Caco-2 (cell line): ENCODE results near the gene CNFN. TPM values are rescaled to one million over a fixed set of nuclear protein-coding genes. Genes with fewer than 3 reads are reported as not detected.

Experiments used
- BruUV-seq: library from RNA; stranded (reverse); fragments of 400-500 nt; replicated peaks from 2 replicates; lab custom pipeline; 2021; lab: Mats Ljungman, UMichigan
- CTCF ChIA-PET: fragments of 300-600 bp; sonication (Branson Sonifier 250); formaldehyde crosslinking; loops from one replicate; lab custom pipeline; 2022; ENCODE audit warnings: antibody characterized with exemption; lab: Charles Lee
- POLR2A ChIA-PET: fragments of 300-600 bp; sonication (Branson Sonifier 250); formaldehyde crosslinking; loops from one replicate; lab custom pipeline; 2022; ENCODE audit warnings: antibody characterized with exemption; lab: Charles Lee
- DNase-seq, 2 experiments: peaks; one replicate each; pipeline versions ENCODE4 v3.0.0 to v3.0.0-alpha.2; 2020 to 2022
- H3K27me3 ChIP-seq: replicated peaks from 2 replicates; pipeline ENCODE4 v1.6.0; 2011; ENCODE audit warnings: low read length; ENCODE audit not compliant: control insufficient read depth, insufficient read depth
- H3K36me3 ChIP-seq: 2 replicates; pipeline ENCODE4 v1.5.1; 2011; ENCODE audit warnings: low read length; ENCODE audit not compliant: control insufficient read depth, insufficient read depth
- H3K4me1 ChIP-seq: fragments of 250-450 bp; sonication (Bioruptor Pico); 2 replicates; pipeline ENCODE4 v1.5.1; 2020; ENCODE audit warnings: mild to moderate bottlenecking
- H3K4me3 ChIP-seq: 2 replicates; pipeline ENCODE4 v1.5.1; 2011; ENCODE audit warnings: low read depth, mild to moderate bottlenecking, control low read depth, low read length
- H3K9me3 ChIP-seq: fragments of 250-450 bp; sonication (Bioruptor Pico); 2 replicates; pipeline ENCODE4 v1.5.1; 2020; ENCODE audit warnings: mild to moderate bottlenecking, moderate library complexity
- H3K27ac Mint-ChIP-seq: one replicate; pipeline ENCODE4 v1.8.0; 2022; ENCODE audit warnings: mixed read lengths; ENCODE audit not compliant: unreplicated experiment
- H3K27me3 Mint-ChIP-seq: one replicate; pipeline ENCODE4 v1.8.0; 2022; ENCODE audit warnings: mixed read lengths; ENCODE audit not compliant: insufficient read depth, unreplicated experiment
- H3K36me3 Mint-ChIP-seq: one replicate; pipeline ENCODE4 v1.8.0; 2022; ENCODE audit warnings: mild to moderate bottlenecking, mixed read lengths; ENCODE audit not compliant: insufficient read depth, unreplicated experiment
- H3K4me1 Mint-ChIP-seq: one replicate; pipeline ENCODE4 v1.8.0; 2022; ENCODE audit warnings: low read depth, mixed read lengths; ENCODE audit not compliant: unreplicated experiment
- H3K4me3 Mint-ChIP-seq: one replicate; pipeline ENCODE4 v1.8.0; 2022; ENCODE audit warnings: mild to moderate bottlenecking, moderate library complexity, mixed read lengths; ENCODE audit not compliant: unreplicated experiment
- H3K9me3 Mint-ChIP-seq: one replicate; pipeline ENCODE4 v1.8.0; 2022; ENCODE audit warnings: mixed read lengths; ENCODE audit not compliant: unreplicated experiment
- intact Hi-C: fragments of 100-400 bp; cut with micrococcal nuclease; formaldehyde crosslinking; loops from one replicate; pipeline ENCODE4 v1.10.0; 2022; ENCODE audit not compliant: unreplicated experiment
- total RNA-seq: library from RNA; stranded (reverse); gene quantifications from 2 replicates; pipeline ENCODE4 v1.2.3, GENCODE V29; 2022
- TF ChIP-seq, protein P1 (sequence below), 2 experiments: fragments of 200-600 bp in 1 of 2; IDR thresholded peaks; 1 replicate in 1 of 2; 2 replicates in 1 of 2; pipeline versions ENCODE4 v1.5.1 to v1.8.0; 2011 to 2022; ENCODE audit warnings: antibody characterized with exemption in 1 of 2, control low read depth in 1 of 2, inconsistent platforms in 1 of 2, low read depth in 1 of 2, low read length in 1 of 2, mild to moderate bottlenecking in 1 of 2, moderate library complexity in 1 of 2; ENCODE audit not compliant: insufficient read depth in 1 of 2, severe bottlenecking in 1 of 2, unreplicated experiment in 1 of 2

Gene CNFN
- total RNA-seq, 1 experiment from 2014 or later = 4.1 TPM

- ChIA-PET CTCF (interaction anchor here (0.5 to 1.3 kb wide), 2 partner anchors 11 to 30 kb away, joined by 3 to 6 read pairs; no protein-coding TSS in a partner anchor), POLR2A (interaction anchor here (1.1 kb wide), 1 partner anchor 16 kb away, joined by 4 read pairs; no protein-coding TSS in a partner anchor)
- H3K36me3 ChIP-seq = no peaks in the 10 kb centered on the region
- no peaks in the 10 kb centered on the region for H3K27me3 ChIP-seq
- Mint-ChIP-seq H3K27me3 (no peaks in the 10 kb centered on the region), H3K27ac (no peak overlapping the region), H3K9me3 (no peaks in the 10 kb centered on the region), H3K4me3 (no peak overlapping the region), H3K4me1 (peaks cover 5% of the 10 kb centered on the region), H3K36me3 (peaks cover 6% of the 10 kb centered on the region)
- DNase-seq = peak in 1 of 2 experiments; percentile 45
- no peak overlapping the region for H3K4me3 ChIP-seq
- no TSS peak for BruUV-seq
- intact Hi-C loops = no loop called here
- no peaks in the 10 kb centered on the region for H3K9me3 ChIP-seq
- TF ChIP-seq, protein P1, sequence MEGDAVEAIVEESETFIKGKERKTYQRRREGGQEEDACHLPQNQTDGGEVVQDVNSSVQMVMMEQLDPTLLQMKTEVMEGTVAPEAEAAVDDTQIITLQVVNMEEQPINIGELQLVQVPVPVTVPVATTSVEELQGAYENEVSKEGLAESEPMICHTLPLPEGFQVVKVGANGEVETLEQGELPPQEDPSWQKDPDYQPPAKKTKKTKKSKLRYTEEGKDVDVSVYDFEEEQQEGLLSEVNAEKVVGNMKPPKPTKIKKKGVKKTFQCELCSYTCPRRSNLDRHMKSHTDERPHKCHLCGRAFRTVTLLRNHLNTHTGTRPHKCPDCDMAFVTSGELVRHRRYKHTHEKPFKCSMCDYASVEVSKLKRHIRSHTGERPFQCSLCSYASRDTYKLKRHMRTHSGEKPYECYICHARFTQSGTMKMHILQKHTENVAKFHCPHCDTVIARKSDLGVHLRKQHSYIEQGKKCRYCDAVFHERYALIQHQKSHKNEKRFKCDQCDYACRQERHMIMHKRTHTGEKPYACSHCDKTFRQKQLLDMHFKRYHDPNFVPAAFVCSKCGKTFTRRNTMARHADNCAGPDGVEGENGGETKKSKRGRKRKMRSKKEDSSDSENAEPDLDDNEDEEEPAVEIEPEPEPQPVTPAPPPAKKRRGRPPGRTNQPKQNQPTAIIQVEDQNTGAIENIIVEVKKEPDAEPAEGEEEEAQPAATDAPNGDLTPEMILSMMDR (IDR thresholded peaks at IDR 0.05; ENCODE audit: insufficient read depth in 1 of 2, low read depth in 1 of 2, low read length in 1 of 2, severe bottlenecking in 1 of 2, unreplicated experiment in 1 of 2) = no peak
- H3K4me1 ChIP-seq = no peaks in the 10 kb centered on the region
Observed at GRCh38 chr19:42412227-42412626, 22.1 kb upstream of the CNFN start.

DNA sequence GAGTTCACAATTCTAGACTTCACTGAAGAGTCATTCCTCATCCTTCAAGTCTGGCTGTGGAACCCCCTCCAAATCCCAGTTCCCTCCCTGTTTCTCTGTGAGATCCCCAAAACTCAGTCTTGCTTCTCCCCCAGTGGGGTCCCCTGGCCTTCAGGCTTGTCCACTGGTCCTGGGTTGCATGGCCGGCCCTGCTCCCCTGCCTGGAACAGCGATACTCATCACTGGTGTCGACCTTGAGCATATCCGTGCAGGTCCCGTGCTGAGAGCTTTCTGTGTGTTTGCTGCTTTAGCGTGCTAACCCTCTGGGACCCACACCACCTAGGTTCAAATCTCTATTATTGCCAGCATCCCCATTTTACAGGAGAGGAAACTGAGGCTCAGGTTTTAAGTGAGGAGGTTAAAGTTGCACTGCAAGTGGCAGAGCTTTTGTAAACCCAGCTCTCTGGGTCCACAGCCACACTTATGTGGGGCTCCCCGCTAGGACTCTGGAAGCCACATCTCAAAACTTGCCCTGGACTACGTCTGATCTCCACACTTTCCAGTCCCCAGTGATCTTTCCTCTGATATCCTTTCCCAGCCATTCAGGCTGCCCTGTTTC is 21.6 kb upstream of the CNFN start:
- Mint-ChIP-seq H3K4me1 (peaks cover 5% of the 10 kb centered on the region), H3K4me3 (no peak overlapping the region), H3K27ac (no peak overlapping the region), H3K9me3 (no peaks in the 10 kb centered on the region), H3K27me3 (no peaks in the 10 kb centered on the region), H3K36me3 (peaks cover 6% of the 10 kb centered on the region)
- no peaks in the 10 kb centered on the region for H3K4me1 ChIP-seq
- TF ChIP-seq, protein P1 (IDR thresholded peaks at IDR 0.05; ENCODE audit: insufficient read depth in 1 of 2, low read depth in 1 of 2, low read length in 1 of 2, severe bottlenecking in 1 of 2, unreplicated experiment in 1 of 2) = no peak
- no peaks in the 10 kb centered on the region for H3K9me3 ChIP-seq
- no peaks in the 10 kb centered on the region for H3K27me3 ChIP-seq
- no TSS peak for BruUV-seq
- intact Hi-C loops = no loop called here
- ChIA-PET POLR2A (interaction anchor here (1.1 kb wide), 1 partner anchor 15 kb away, joined by 4 read pairs; no protein-coding TSS in a partner anchor), CTCF (interaction anchor here (0.5 kb wide), 1 partner anchor 30 kb away, joined by 3 read pairs; no protein-coding TSS in a partner anchor)
- H3K4me3 ChIP-seq = no peak overlapping the region
- no peak for DNase-seq
- no peaks in the 10 kb centered on the region for H3K36me3 ChIP-seq

- no peak for DNase-seq
- Histone ChIP-seq H3K9me3 (no peaks in the 10 kb centered on the region), H3K4me1 (no peaks in the 10 kb centered on the region), H3K27me3 (no peaks in the 10 kb centered on the region), H3K4me3 (no peak overlapping the region), H3K36me3 (no peaks in the 10 kb centered on the region)
- BruUV-seq = no TSS peak
- ChIA-PET CTCF (no interaction called here), POLR2A (no interaction called here)
- H3K36me3 Mint-ChIP-seq = peaks cover 6% of the 10 kb centered on the region
- no peaks in the 10 kb centered on the region for H3K27me3 Mint-ChIP-seq
- TF ChIP-seq, protein P1 (IDR thresholded peaks at IDR 0.05; ENCODE audit: insufficient read depth in 1 of 2, low read depth in 1 of 2, low read length in 1 of 2, severe bottlenecking in 1 of 2, unreplicated experiment in 1 of 2) = no peak
- no peak overlapping the region for H3K4me3 Mint-ChIP-seq
- peaks cover 5% of the 10 kb centered on the region for H3K4me1 Mint-ChIP-seq
- intact Hi-C loops = no loop called here
- H3K9me3 Mint-ChIP-seq = no peaks in the 10 kb centered on the region
- no peak overlapping the region for H3K27ac Mint-ChIP-seq
Observed at GRCh38 chr19:42410371-42410770, 20.3 kb upstream of the CNFN start.
